Vagina (tissue), 2 donors: Measurements from ENCODE around the gene SHOC1. TPM values are rescaled to one million over a fixed set of nuclear protein-coding genes. Genes with fewer than 3 reads are reported as not detected.
A peak's percentile ranks its signal among the peaks of the same experiment; 100 is the strongest.
"Not testable (repeated sequence)": the region's sequence is repeated elsewhere in the genome, so short reads cannot be mapped to it uniquely, and the experiment has no call there.

Experiments
- DNase-seq, 2 donors: peaks; one replicate each; pipeline ENCODE4 v3.0.0-alpha.2; 2017; ENCODE audit errors: extremely low spot score in 2 of 2
- H3K27ac ChIP-seq: fragments of 200-600 bp; sonication (generic); one replicate; pipeline ENCODE4 v1.5.1; 2019
- H3K27me3 ChIP-seq: fragments of 200-600 bp; sonication (generic); one replicate; pipeline ENCODE4 v1.5.1; 2019
- H3K36me3 ChIP-seq, 2 donors: fragments of 200-600 bp; sonication (generic); one replicate each; pipeline ENCODE4 v1.5.1; 2017 to 2019
- H3K4me1 ChIP-seq: fragments of 200-600 bp; sonication (generic); one replicate; pipeline ENCODE4 v1.5.1; 2019
- H3K4me3 ChIP-seq, 2 donors: fragments of 200-600 bp; sonication (generic); 1 replicate in 1 of 2; 2 replicates in 1 of 2; pipeline ENCODE4 v1.5.1; 2016 to 2019
- H3K9me3 ChIP-seq: fragments of 200-600 bp; sonication (generic); one replicate; pipeline ENCODE4 v1.5.1; 2019
- POLR2A ChIP-seq, 2 donors: fragments of 450-650 bp; IDR thresholded peaks; one replicate each; pipeline ENCODE4 v1.6.1; 2017; ENCODE audit warnings: antibody characterized with exemption in 2 of 2, mild to moderate bottlenecking in 2 of 2, moderate library complexity in 2 of 2
- POLR2AphosphoS5 ChIP-seq, 2 donors: sonication (generic); formaldehyde crosslinking; IDR thresholded peaks; one replicate each; pipeline ENCODE4 v1.9.0; 2017; ENCODE audit warnings: antibody characterized with exemption in 2 of 2, mild to moderate bottlenecking in 2 of 2, low read depth in 1 of 2; ENCODE audit not compliant: insufficient read depth in 1 of 2
- intact Hi-C: fragments of 100-400 bp; cut with DNase I; formaldehyde crosslinking; loops from one replicate; pipeline ENCODE4 v1.15.1; 2023
- total RNA-seq: library from RNA; depleted of rRNA; stranded (reverse); fragments of >200 nt; gene quantifications from one replicate; pipeline ENCODE4 v1.2.3, GENCODE V29; 2016
- TF ChIP-seq, protein P1 (sequence below), 3 experiments: fragments of 450-650 bp in 2 of 3; fragments of 200-600 bp in 1 of 3; sonication (generic) in 1 of 3; IDR thresholded peaks; one replicate each; pipeline ENCODE4 v1.5.1; 2017 to 2019; ENCODE audit warnings: antibody characterized with exemption in 3 of 3, mild to moderate bottlenecking in 2 of 3, moderate library complexity in 2 of 3

The SHOC1 gene
- total RNA-seq, 1 donor from 2014 or later, result 0.25 TPM

- no peak for DNase-seq
- no peaks in the 10 kb centered on the region for H3K27me3 ChIP-seq
- no peak overlapping the region for H3K27ac ChIP-seq
- intact Hi-C loops, result no loop called here
- no peaks in the 10 kb centered on the region for H3K36me3 ChIP-seq
- no peaks in the 10 kb centered on the region for H3K9me3 ChIP-seq
- H3K4me1 ChIP-seq, result no peaks in the 10 kb centered on the region
- TF ChIP-seq POLR2A (IDR thresholded peaks at IDR 0.05) (no peak), POLR2AphosphoS5 (IDR thresholded peaks at IDR 0.05; ENCODE audit: insufficient read depth in 1 of 2, low read depth in 1 of 2) (no peak)
- TF ChIP-seq, protein P1, sequence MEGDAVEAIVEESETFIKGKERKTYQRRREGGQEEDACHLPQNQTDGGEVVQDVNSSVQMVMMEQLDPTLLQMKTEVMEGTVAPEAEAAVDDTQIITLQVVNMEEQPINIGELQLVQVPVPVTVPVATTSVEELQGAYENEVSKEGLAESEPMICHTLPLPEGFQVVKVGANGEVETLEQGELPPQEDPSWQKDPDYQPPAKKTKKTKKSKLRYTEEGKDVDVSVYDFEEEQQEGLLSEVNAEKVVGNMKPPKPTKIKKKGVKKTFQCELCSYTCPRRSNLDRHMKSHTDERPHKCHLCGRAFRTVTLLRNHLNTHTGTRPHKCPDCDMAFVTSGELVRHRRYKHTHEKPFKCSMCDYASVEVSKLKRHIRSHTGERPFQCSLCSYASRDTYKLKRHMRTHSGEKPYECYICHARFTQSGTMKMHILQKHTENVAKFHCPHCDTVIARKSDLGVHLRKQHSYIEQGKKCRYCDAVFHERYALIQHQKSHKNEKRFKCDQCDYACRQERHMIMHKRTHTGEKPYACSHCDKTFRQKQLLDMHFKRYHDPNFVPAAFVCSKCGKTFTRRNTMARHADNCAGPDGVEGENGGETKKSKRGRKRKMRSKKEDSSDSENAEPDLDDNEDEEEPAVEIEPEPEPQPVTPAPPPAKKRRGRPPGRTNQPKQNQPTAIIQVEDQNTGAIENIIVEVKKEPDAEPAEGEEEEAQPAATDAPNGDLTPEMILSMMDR (IDR thresholded peaks at IDR 0.05), result no peak
- no peak overlapping the region for H3K4me3 ChIP-seq
Measured at GRCh38 chr9:111799506-111799905, 4.8 kb upstream of the SHOC1 start.

- H3K27ac ChIP-seq, result no peak overlapping the region
- intact Hi-C loops, result no loop called here
- H3K4me1 ChIP-seq, result no peaks in the 10 kb centered on the region
- no peak overlapping the region for H3K4me3 ChIP-seq
- TF ChIP-seq POLR2A (IDR thresholded peaks at IDR 0.05) (no peak), POLR2AphosphoS5 (IDR thresholded peaks at IDR 0.05; ENCODE audit: insufficient read depth in 1 of 2, low read depth in 1 of 2) (no peak)
- TF ChIP-seq, protein P1 (IDR thresholded peaks at IDR 0.05), result no peak
- no peaks in the 10 kb centered on the region for H3K9me3 ChIP-seq
- DNase-seq, result no peak
- no peaks in the 10 kb centered on the region for H3K27me3 ChIP-seq
- no peaks in the 10 kb centered on the region for H3K36me3 ChIP-seq
Measured at GRCh38 chr9:111798786-111799185, 4.0 kb upstream of the SHOC1 start.

DNA sequence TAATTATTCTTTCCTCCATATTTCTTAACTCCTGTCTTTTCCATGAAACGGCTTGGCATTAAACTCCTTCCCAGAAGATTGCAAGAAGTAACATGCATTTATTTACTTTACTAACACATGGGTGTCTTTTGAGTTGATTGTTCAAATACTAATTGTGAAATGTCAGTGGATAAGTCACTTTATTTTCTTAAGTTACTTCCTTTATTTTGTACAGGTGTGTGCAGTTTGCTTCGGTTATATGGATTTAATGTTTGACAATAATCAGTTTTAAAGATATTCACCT lies 761 bp upstream of the SHOC1 start:
- no peak for TF ChIP-seq POLR2A (IDR thresholded peaks at IDR 0.05)
- TF ChIP-seq, protein P1 (IDR thresholded peaks at IDR 0.05), result no peak
- peak in 1 of 2 donors; percentile 54 for TF ChIP-seq POLR2AphosphoS5 (IDR thresholded peaks at IDR 0.05; ENCODE audit: insufficient read depth in 1 of 2, low read depth in 1 of 2)
- DNase-seq, result no peak
- no peak overlapping the region for H3K4me3 ChIP-seq
- H3K36me3 ChIP-seq, result no peaks in the 10 kb centered on the region
- no peaks in the 10 kb centered on the region for H3K27me3 ChIP-seq
- H3K27ac ChIP-seq, result no peak overlapping the region
- H3K4me1 ChIP-seq, result no peaks in the 10 kb centered on the region
- H3K9me3 ChIP-seq, result no peaks in the 10 kb centered on the region
- intact Hi-C loops, result no loop called here

GRCh38 chr9:111791821-111792220 lies 2.9 kb downstream of the SHOC1 start:
- H3K9me3 ChIP-seq, H3K4me1 ChIP-seq, H3K27ac ChIP-seq, H3K27me3 ChIP-seq, intact Hi-C loops, H3K4me3 ChIP-seq, DNase-seq, H3K36me3 ChIP-seq: not testable (repeated sequence)

GRCh38 chr9:111789881-111790280 lies 4.9 kb downstream of the SHOC1 start:
- H3K4me3 ChIP-seq, result no peak overlapping the region
- no peak for TF ChIP-seq POLR2AphosphoS5 (IDR thresholded peaks at IDR 0.05; ENCODE audit: insufficient read depth in 1 of 2, low read depth in 1 of 2)
- TF ChIP-seq, protein P1 (IDR thresholded peaks at IDR 0.05), result no peak
- no peaks in the 10 kb centered on the region for H3K4me1 ChIP-seq
- no peaks in the 10 kb centered on the region for H3K27me3 ChIP-seq
- no peaks in the 10 kb centered on the region for H3K9me3 ChIP-seq
- H3K27ac ChIP-seq, result no peak overlapping the region
- no peaks in the 10 kb centered on the region for H3K36me3 ChIP-seq
- no peak for DNase-seq
- intact Hi-C loops, result no loop called here

DNA sequence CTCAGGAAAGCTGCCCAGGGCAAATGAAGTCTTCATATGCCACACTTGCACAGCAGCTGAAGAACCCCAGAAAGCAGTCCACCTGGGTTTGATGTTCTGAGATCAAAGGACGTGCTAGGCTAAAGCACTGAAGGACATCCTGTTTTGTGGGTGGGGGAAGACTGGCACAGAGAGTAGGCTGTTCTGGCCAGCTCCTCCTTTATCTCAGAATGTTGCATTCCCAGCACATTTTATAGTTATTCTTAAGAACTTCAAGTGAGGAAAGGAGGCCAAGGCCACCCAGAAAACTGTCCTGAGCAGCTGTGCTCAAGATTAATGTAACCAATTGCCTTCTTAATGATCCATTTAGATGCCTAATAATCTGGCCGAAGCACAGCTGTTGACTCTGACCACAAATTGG lies 10.9 kb downstream of the SHOC1 start:
- DNase-seq, result no peak
- TF ChIP-seq POLR2AphosphoS5 (IDR thresholded peaks at IDR 0.05; ENCODE audit: insufficient read depth in 1 of 2, low read depth in 1 of 2) (no peak), POLR2A (IDR thresholded peaks at IDR 0.05) (no peak)
- TF ChIP-seq, protein P1 (IDR thresholded peaks at IDR 0.05), result no peak
- Histone ChIP-seq H3K27me3 (no peaks in the 10 kb centered on the region), H3K4me1 (no peaks in the 10 kb centered on the region), H3K36me3 (no peaks in the 10 kb centered on the region), H3K4me3 (no peak overlapping the region), H3K27ac (no peak overlapping the region), H3K9me3 (no peaks in the 10 kb centered on the region)
- intact Hi-C loops, result no loop called here
